ENCODE results near the gene NINJ1.

The NINJ1 gene

DNA sequence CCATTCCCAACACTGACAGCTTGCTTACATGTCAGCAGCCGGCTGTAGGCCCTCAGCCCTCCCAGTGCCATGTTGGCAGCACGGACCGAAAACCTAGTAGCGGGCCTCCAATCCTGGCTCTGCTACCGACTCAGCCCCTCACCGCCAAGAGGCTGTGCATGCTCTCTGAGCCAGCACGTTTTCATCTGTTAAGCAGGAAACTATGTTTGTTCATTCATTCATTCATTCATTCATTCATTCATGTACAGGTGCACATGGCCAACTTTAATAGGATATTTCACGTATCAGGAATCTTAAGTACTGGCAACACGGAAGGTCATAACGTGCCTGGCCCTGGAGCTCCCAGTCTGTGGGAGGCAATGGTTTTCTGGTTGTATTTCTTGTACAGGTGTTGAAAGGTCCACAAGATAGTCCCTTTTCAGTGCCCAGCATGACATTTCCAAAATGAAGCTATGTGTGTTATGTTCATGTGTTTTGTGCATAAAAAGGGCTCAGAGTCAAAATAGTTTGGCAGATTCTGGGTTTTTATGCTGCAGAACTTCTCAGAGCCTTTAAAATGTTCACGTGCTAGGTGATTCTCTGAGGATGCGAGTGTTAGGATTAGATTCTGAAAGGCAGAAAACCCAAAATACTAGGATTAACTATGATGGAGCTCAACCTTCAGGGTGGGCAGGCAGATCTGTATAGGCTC lies 57.8 kb downstream of the NINJ1 start:
- H3K4me1 ChIP-seq (ENCODE audit: insufficient read depth, low read length, poor library complexity, severe bottlenecking), result peaks cover 23% of the 10 kb centered on the region
- no peaks in the 10 kb centered on the region for H3F3A ChIP-seq (ENCODE audit: low read depth)
- H3K36me3 ChIP-seq (ENCODE audit: insufficient read depth, low read length), result no peaks in the 10 kb centered on the region
- H3K9me2 ChIP-seq (replicated peaks; ENCODE audit: low read depth, low read length), result no peaks in the 10 kb centered on the region
- H3K9me3 ChIP-seq (ENCODE audit: insufficient read depth, low read depth, low read length), result no peaks in the 10 kb centered on the region
- H3K4me3 ChIP-seq (ENCODE audit: low read length, poor library complexity, severe bottlenecking), result no peak overlapping the region
- no peaks in the 10 kb centered on the region for H3K27me3 ChIP-seq (ENCODE audit: insufficient read depth, low read length, poor library complexity, severe bottlenecking)
- no peak overlapping the region for H2AFZ ChIP-seq (ENCODE audit: low read length)
- H3K9ac ChIP-seq (ENCODE audit: low read depth, low read length, poor library complexity, severe bottlenecking), result no peak overlapping the region
- TF ChIP-seq EZH2phosphoT487 (IDR thresholded peaks at IDR 0.05; ENCODE audit: borderline replicate concordance), result no peak
- TF ChIP-seq, protein P1, sequence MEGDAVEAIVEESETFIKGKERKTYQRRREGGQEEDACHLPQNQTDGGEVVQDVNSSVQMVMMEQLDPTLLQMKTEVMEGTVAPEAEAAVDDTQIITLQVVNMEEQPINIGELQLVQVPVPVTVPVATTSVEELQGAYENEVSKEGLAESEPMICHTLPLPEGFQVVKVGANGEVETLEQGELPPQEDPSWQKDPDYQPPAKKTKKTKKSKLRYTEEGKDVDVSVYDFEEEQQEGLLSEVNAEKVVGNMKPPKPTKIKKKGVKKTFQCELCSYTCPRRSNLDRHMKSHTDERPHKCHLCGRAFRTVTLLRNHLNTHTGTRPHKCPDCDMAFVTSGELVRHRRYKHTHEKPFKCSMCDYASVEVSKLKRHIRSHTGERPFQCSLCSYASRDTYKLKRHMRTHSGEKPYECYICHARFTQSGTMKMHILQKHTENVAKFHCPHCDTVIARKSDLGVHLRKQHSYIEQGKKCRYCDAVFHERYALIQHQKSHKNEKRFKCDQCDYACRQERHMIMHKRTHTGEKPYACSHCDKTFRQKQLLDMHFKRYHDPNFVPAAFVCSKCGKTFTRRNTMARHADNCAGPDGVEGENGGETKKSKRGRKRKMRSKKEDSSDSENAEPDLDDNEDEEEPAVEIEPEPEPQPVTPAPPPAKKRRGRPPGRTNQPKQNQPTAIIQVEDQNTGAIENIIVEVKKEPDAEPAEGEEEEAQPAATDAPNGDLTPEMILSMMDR (conservative IDR thresholded peaks at IDR 0.05; ENCODE audit: low read length), result no peak
- no peaks in the 10 kb centered on the region for H3K79me2 ChIP-seq (ENCODE audit: insufficient read depth, low read length)
- H3K4me2 ChIP-seq (ENCODE audit: low read depth, low read length, poor library complexity, severe bottlenecking), result no peak overlapping the region
- H4K20me1 ChIP-seq (ENCODE audit: insufficient read depth, low read length, poor library complexity, severe bottlenecking), result no peaks in the 10 kb centered on the region

DNA sequence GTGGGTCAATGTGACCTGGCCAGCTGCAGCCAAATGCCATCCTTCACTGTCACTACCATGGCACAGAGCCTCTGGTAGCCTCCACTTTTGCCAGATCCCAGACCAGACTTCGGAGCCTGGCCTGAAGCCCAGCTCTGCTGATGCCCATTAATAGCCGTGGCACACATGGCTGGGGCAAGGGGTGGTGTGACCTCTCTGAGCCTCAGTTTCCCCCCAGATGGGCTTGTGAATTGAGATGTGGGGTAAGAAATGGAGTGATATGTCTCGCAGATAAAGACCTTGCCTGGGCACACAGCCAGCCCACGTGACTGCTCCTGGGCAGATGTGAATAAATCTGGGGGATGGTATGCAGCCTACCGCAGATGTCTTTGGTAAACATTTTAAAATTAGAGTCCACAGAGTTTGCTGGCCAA lies 61.7 kb downstream of the NINJ1 start:
- Histone ChIP-seq H3K27me3 (ENCODE audit: insufficient read depth, low read length, poor library complexity, severe bottlenecking) (no peaks in the 10 kb centered on the region), H3K9ac (ENCODE audit: low read depth, low read length, poor library complexity, severe bottlenecking) (no peak overlapping the region), H3K9me3 (ENCODE audit: insufficient read depth, low read depth, low read length) (no peaks in the 10 kb centered on the region), H3K4me3 (ENCODE audit: low read length, poor library complexity, severe bottlenecking) (peak overlapping the region; percentile 39), H4K20me1 (ENCODE audit: insufficient read depth, low read length, poor library complexity, severe bottlenecking) (no peaks in the 10 kb centered on the region), H3F3A (ENCODE audit: low read depth) (no peaks in the 10 kb centered on the region), H3K4me1 (ENCODE audit: insufficient read depth, low read length, poor library complexity, severe bottlenecking) (peaks cover 23% of the 10 kb centered on the region), H3K9me2 (replicated peaks; ENCODE audit: low read depth, low read length) (no peaks in the 10 kb centered on the region), H2AFZ (ENCODE audit: low read length) (peak overlapping the region; percentile 54; the same call in 1 of the 2 replicates), H3K36me3 (ENCODE audit: insufficient read depth, low read length) (no peaks in the 10 kb centered on the region), H3K79me2 (ENCODE audit: insufficient read depth, low read length) (no peaks in the 10 kb centered on the region), H3K4me2 (ENCODE audit: low read depth, low read length, poor library complexity, severe bottlenecking) (peak overlapping the region; percentile 54)
- TF ChIP-seq, protein P1 (conservative IDR thresholded peaks at IDR 0.05; ENCODE audit: low read length), result no peak
- TF ChIP-seq EZH2phosphoT487 (IDR thresholded peaks at IDR 0.05; ENCODE audit: borderline replicate concordance), result no peak

Measured in Loucy (cell line).